KBM-7 (cell line): ENCODE results near the gene BGN.

ENCODE experiments used
- DNase-seq: peaks from one replicate; pipeline ENCODE4 v3.0.0-alpha.2; 2015
- in situ Hi-C: fragments of 300-500 bp; cut with MboI; formaldehyde crosslinking; loops from 2 replicates; pipeline ENCODE4 v1.14.3; 2020; ENCODE audit warnings: low sequenced_read_pairs, low pct_unique_long_range_greater_than_20kb, mixed read lengths

Gene BGN

GRCh38 chrX:153494541-153495361 is at the start of gene BGN:
Gene BGN (plus strand): TSS chrX:153494980. CDS start chrX:153504632, 9,652 bp downstream.
- no peak for DNase-seq
- in situ Hi-C loops: no loop called here

GRCh38 chrX:153445106-153445855 is 49.5 kb upstream of the BGN start:
- DNase-seq: no peak
- in situ Hi-C loops: no loop called here

- in situ Hi-C loops: no loop called here
- no peak for DNase-seq
Measured at GRCh38 chrX:153445856-153446635, 48.7 kb upstream of the BGN start, which contains the start of gene TREX2. Gene TREX2 (minus strand): TSS chrX:153446056. CDS start chrX:153445430, 626 bp downstream.

- in situ Hi-C loops: no loop called here
Measured at GRCh38 chrX:153446636-153446936, 48.2 kb upstream of the BGN start.

GRCh38 chrX:153446950-153447580 is 47.7 kb upstream of the BGN start:
- in situ Hi-C loops: no loop called here
- DNase-seq: no peak

More at GRCh38 chrX:153446636-153446936, 48.2 kb upstream of the BGN start:
- DNase-seq: no peak

GRCh38 chrX:153447581-153447960 is 47.2 kb upstream of the BGN start:
- in situ Hi-C loops: no loop called here
- DNase-seq: no peak

- no peak for DNase-seq
- in situ Hi-C loops: no loop called here
Measured at GRCh38 chrX:153448556-153449367, 46.0 kb upstream of the BGN start.

GRCh38 chrX:153449368-153450113 is 45.2 kb upstream of the BGN start:
- in situ Hi-C loops: no loop called here
- no peak for DNase-seq

- in situ Hi-C loops: no loop called here
- DNase-seq: no peak
Measured at GRCh38 chrX:153450114-153450948, 44.4 kb upstream of the BGN start.

- no peak for DNase-seq
- in situ Hi-C loops: no loop called here
Measured at GRCh38 chrX:153450949-153451277, 43.9 kb upstream of the BGN start.

- in situ Hi-C loops: no loop called here
- DNase-seq: no peak
Measured at GRCh38 chrX:153454901-153455550, 39.8 kb upstream of the BGN start.

- in situ Hi-C loops: no loop called here
- no peak for DNase-seq
Measured at GRCh38 chrX:153455571-153455970, 39.2 kb upstream of the BGN start.

GRCh38 chrX:153456161-153456560 is 38.6 kb upstream of the BGN start:
- in situ Hi-C loops: no loop called here
- DNase-seq: no peak

- in situ Hi-C loops: no loop called here
- no peak for DNase-seq
Measured at GRCh38 chrX:153456704-153457103, 38.1 kb upstream of the BGN start.

- no peak for DNase-seq
- in situ Hi-C loops: no loop called here
Measured at GRCh38 chrX:153457136-153457825, 37.5 kb upstream of the BGN start.

GRCh38 chrX:153457827-153458466 is 36.8 kb upstream of the BGN start:
- in situ Hi-C loops: no loop called here
- no peak for DNase-seq
